Adrenal gland (tissue), 12 donors: ENCODE data around the gene ADAMTS16. TPM values are rescaled to one million over a fixed set of nuclear protein-coding genes. Genes with fewer than 3 reads are reported as not detected.

ENCODE experiments used
- DNase-seq, 7 donors: peaks; one replicate each; pipeline ENCODE4 v3.0.0-alpha.2; 2019 to 2020
- H3K27ac ChIP-seq, 5 donors: fragments of 200-600 bp; sonication (generic) in 4 of 5; 1 replicate in 3 of 5; 2 replicates in 2 of 5; pipeline versions ENCODE4 v1.5.1 to v1.8.0; 2016 to 2020; ENCODE audit warnings: mild to moderate bottlenecking in 1 of 5
- H3K27me3 ChIP-seq: fragments of 200-600 bp; 2 replicates; pipeline ENCODE4 v1.8.0; 2021
- H3K36me3 ChIP-seq, 2 donors: fragments of 200-600 bp; replicated peaks in 1 of 2; 1 replicate in 1 of 2; 2 replicates in 1 of 2; pipeline versions ENCODE4 v1.5.1 to v1.8.0; 2018 to 2022
- H3K4me1 ChIP-seq, 2 donors: fragments of 200-600 bp; replicated peaks in 1 of 2; 1 replicate in 1 of 2; 2 replicates in 1 of 2; pipeline versions ENCODE4 v1.5.1 to v1.8.0; 2018 to 2021
- H3K4me3 ChIP-seq, 4 donors: fragments of 200-600 bp; sonication (generic) in 3 of 4; one replicate each; pipeline ENCODE4 v1.5.1; 2016 to 2018
- H3K9me3 ChIP-seq, 3 donors: fragments of 200-600 bp; sonication (generic) in 1 of 3; replicated peaks in 1 of 3; 1 replicate in 2 of 3; 2 replicates in 1 of 3; pipeline versions ENCODE4 v1.5.1 to v1.8.0; 2016 to 2021
- POLR2A ChIP-seq, 2 donors: fragments of 450-650 bp; IDR thresholded peaks; one replicate each; pipeline ENCODE4 v1.6.1; 2017; ENCODE audit warnings: antibody characterized with exemption in 2 of 2, mild to moderate bottlenecking in 2 of 2, moderate library complexity in 1 of 2
- WGBS, 4 donors: extraction: QIAGEN DNeasy Blood & Tissue Kit in 2 of 4; methylation state at CpG; one replicate each; pipeline versions ENCODE4 v1.1.5 to v1.1.7; 2013 to 2017; 5-methylcytosine and 5-hydroxymethylcytosine counted together
- intact Hi-C, 2 donors: fragments of 100-400 bp; cut with DNase I; formaldehyde crosslinking; loops; one replicate each; pipeline versions ENCODE4 v1.14.1 to v1.15.0; 2022 to 2023
- polyA plus RNA-seq, 3 donors: library from polyadenylated mRNA; stranded (reverse); fragments of 200-250 nt in 2 of 3; fragments of 350-450 nt in 1 of 3; fragmentation: Illumina TruSeq in 1 of 3; extraction: RNeasy Lipid Tissue Mini Kit (QIAGEN cat#74804) in 1 of 3; gene quantifications; one replicate each; pipeline ENCODE4 v1.2.3, GENCODE V29; 2013 to 2014
- total RNA-seq, 9 donors: library from RNA; depleted of rRNA in 4 of 9; stranded (reverse); fragments of >200 nt in 4 of 9; fragments of 120-200 nt in 1 of 9; fragmentation: NEBNext Ultra II Directional in 1 of 9; extraction: Animal tissue kit (Norgen Biotek cat#: 25700) in 1 of 9; gene quantifications; one replicate each; pipeline versions ENCODE4 v1.1.0 to v1.2.4, GENCODE V29; 2013 to 2023
- TF ChIP-seq, protein P1 (sequence below), 6 experiments: fragments of 450-650 bp in 4 of 6; fragments of 200-600 bp in 2 of 6; sonication (generic) in 1 of 6; IDR thresholded peaks; 1 replicate in 5 of 6; 2 replicates in 1 of 6; pipeline versions ENCODE4 v1.5.1 to v1.8.0; 2016 to 2021; ENCODE audit warnings: antibody characterized with exemption in 6 of 6, mild to moderate bottlenecking in 2 of 6, moderate library complexity in 1 of 6
- donor health status: healthy with polysubstance abuse.
- donor health status: Bipolar disorder and iron deficiency.
- donor health status: DM: yes; HTN: yes; CAD: no.
- donor health status: DM: no; HTN: no; CAD: no.
- donor health status: DM: no; HTN: no; CAD: no.
- donor health status: DM: yes; HTN: yes; CAD: no.

ADAMTS16 gene
- total and polyA plus RNA-seq, 12 donors = 0.07 to 3.7 (median 0.19) TPM; not detected in 8

DNA sequence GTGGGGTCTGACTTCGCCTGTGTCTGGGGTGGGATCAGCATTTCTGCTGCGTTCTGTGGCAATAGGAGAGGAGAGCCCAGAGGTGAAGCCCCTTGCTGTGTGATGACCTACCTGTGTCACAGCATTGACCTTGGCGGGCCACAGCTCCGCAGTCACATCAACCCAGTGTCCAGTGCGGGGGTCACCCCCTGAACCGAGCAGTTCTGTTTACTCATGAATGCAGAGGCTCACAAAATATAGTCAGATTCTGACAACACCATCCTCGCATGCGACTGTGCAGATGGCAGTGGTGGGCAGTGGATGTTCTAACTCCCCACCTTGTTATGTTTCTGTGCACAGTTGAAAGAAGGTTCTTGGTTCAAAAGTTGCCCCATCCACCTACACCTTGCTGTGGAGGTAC is 100.1 kb downstream of the ADAMTS16 start:
- intact Hi-C loops = no loop called here
- no peak overlapping the region for H3K4me3 ChIP-seq
- TF ChIP-seq, protein P1, sequence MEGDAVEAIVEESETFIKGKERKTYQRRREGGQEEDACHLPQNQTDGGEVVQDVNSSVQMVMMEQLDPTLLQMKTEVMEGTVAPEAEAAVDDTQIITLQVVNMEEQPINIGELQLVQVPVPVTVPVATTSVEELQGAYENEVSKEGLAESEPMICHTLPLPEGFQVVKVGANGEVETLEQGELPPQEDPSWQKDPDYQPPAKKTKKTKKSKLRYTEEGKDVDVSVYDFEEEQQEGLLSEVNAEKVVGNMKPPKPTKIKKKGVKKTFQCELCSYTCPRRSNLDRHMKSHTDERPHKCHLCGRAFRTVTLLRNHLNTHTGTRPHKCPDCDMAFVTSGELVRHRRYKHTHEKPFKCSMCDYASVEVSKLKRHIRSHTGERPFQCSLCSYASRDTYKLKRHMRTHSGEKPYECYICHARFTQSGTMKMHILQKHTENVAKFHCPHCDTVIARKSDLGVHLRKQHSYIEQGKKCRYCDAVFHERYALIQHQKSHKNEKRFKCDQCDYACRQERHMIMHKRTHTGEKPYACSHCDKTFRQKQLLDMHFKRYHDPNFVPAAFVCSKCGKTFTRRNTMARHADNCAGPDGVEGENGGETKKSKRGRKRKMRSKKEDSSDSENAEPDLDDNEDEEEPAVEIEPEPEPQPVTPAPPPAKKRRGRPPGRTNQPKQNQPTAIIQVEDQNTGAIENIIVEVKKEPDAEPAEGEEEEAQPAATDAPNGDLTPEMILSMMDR (IDR thresholded peaks at IDR 0.05) = no peak
- TF ChIP-seq POLR2A (IDR thresholded peaks at IDR 0.05) = no peak
- H3K4me1 ChIP-seq = no peaks in the 10 kb centered on the region
- H3K27ac ChIP-seq = no peak overlapping the region
- no peak for DNase-seq
- H3K9me3 ChIP-seq = no peaks in the 10 kb centered on the region
- H3K27me3 ChIP-seq = no peaks in the 10 kb centered on the region
- H3K36me3 ChIP-seq = no peaks in the 10 kb centered on the region
- 81 to 100% (median 85%) methylated on average over 2 to 8 of the region's 8 CpGs for WGBS, 4 donors

GRCh38 chr5:5242056-5242455 is 101.9 kb downstream of the ADAMTS16 start:
- H3K9me3 ChIP-seq = no peaks in the 10 kb centered on the region
- DNase-seq = no peak
- H3K27ac ChIP-seq = no peak overlapping the region
- H3K27me3 ChIP-seq = no peaks in the 10 kb centered on the region
- no peak for TF ChIP-seq POLR2A (IDR thresholded peaks at IDR 0.05)
- TF ChIP-seq, protein P1 (IDR thresholded peaks at IDR 0.05) = no peak
- 81 to 91% (median 86%) methylated on average over 10 to 11 of the region's 11 CpGs for whole genome bisulfite sequencing, 4 donors
- H3K36me3 ChIP-seq = no peaks in the 10 kb centered on the region
- no peak overlapping the region for H3K4me3 ChIP-seq
- H3K4me1 ChIP-seq = no peaks in the 10 kb centered on the region
- intact Hi-C loops = no loop called here

- DNase-seq = no peak
- WGBS, 4 donors = 85 to 91% (median 86%) methylated on average over 8 of the region's 8 CpGs
- Histone ChIP-seq H3K4me1 (no peaks in the 10 kb centered on the region), H3K27ac (no peak overlapping the region), H3K9me3 (no peaks in the 10 kb centered on the region), H3K36me3 (no peaks in the 10 kb centered on the region), H3K27me3 (no peaks in the 10 kb centered on the region), H3K4me3 (no peak overlapping the region)
- TF ChIP-seq POLR2A (IDR thresholded peaks at IDR 0.05) = no peak
- TF ChIP-seq, protein P1 (IDR thresholded peaks at IDR 0.05) = no peak
- intact Hi-C loops = no loop called here
These were observed 106.6 kb downstream of the ADAMTS16 start for GRCh38 chr5:5246736-5247135.

DNA sequence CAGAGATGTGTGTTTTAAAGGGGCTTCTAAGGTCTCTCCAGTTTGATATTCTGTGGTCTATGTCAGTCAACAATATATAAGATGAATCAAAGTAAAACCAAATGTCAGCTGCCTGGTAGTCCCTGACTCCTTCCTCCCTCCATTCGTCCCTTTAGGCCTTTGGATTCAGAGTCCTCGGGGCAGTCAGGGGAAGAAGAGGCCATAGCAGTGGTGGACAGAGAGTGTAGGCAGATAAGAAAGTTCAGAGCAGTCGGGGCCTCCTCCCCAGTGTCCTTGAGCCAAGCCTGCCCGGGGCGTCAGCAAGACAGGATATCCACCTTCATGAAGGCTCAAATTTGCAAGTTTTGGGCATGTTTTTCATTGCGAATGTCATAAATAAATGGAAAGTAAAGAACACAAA is 110.6 kb downstream of the ADAMTS16 start:
- Histone ChIP-seq H3K36me3 (no peaks in the 10 kb centered on the region), H3K4me1 (no peaks in the 10 kb centered on the region), H3K27ac (no peak overlapping the region), H3K9me3 (peaks cover 0 to 4% (median 0%) of the 10 kb centered on the region in 3 donors), H3K4me3 (no peak overlapping the region), H3K27me3 (no peaks in the 10 kb centered on the region)
- intact Hi-C loops = no loop called here
- no peak for DNase-seq
- 47 to 61% (median 52%) methylated on average over 6 of the region's 6 CpGs for WGBS, 4 donors
- TF ChIP-seq, protein P1 (IDR thresholded peaks at IDR 0.05) = no peak
- no peak for TF ChIP-seq POLR2A (IDR thresholded peaks at IDR 0.05)
